GM21619 (cell line): ENCODE measurements around the gene FAM241B.

Experiments
- ATAC-seq: cut with Tn5 transposase; IDR thresholded peaks from one replicate; pipeline ENCODE4 v1.9.1; 2021; ENCODE audit not compliant: unreplicated experiment

Gene FAM241B

DNA sequence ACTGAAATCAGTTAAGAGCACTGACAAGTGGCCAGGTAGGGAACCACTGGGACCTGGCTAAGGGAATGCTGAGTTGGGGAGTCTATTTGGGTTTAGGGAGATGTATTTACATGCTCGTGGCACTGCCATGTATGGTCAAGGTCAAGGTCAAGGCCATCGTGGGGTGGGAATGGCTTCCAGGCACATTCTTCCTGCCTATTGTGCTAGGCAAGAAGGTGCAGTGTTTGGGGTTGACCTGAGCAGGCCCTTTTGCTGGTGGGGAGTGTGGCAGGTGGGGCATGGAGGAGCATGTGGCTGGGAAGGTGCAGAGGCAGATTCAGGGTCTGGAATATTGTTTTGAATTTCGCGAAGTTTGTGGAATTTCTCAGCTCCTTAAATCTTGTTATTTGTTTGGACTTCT is 17.8 kb downstream of the FAM241B start:
- ATAC-seq: no peak

DNA sequence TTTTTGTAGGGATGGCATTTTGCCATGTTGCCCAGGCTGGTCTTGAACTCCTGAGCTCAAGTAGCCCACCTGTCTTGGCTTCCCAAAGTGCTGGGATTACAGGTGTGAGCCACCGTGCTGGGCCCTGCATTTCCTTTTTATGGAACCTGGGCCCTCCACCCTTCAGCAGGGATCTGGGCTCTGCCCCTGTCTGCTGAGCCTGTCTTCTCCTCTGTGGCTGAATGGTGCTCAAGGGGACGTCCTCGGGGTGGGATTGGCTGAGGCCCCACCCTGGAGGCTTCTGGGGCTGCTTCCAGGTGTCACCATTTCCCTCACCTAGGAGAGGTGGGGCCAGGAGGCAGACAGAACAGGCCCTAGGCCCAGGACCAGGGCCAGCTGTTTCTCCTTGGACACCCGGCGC is 18.4 kb downstream of the FAM241B start:
- no peak for ATAC-seq

DNA sequence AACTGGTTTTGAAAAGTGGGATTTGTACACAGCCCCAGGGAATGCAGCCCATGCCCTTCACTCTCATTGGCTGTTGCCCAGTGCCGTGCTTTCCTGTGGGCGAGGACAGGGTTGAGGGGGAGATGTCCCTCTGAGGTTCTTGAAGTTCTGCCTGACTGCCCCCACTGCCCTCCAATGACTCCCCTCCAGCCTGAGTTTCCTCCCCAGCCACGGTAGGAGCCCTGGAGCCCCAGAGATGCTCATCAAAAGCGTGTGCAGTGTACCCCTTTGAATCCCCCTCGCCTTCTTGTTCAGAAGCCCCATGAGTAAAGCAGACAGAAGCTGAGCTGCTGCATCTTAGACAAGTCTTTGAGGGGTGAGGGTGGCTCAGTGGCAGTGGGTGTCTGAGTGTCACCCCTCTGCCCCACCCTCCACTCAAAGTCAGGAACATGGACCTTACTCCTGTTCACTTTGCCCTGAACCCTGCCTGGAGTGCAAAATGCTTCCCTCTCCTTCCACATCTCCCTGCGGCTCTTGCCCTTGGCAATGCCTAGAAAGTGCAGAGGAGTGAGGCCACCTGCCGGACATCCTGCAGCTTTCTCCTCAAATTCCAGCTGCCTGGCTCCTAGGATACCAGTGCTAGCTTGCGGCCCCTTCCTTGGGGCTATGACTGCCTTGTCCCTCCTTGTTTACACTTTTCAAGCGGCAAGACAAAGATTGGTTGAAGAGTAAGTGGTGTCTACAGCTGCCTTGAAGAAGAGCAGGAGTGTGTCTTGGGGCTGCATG is 19.9 kb downstream of the FAM241B start:
- no peak for ATAC-seq

DNA sequence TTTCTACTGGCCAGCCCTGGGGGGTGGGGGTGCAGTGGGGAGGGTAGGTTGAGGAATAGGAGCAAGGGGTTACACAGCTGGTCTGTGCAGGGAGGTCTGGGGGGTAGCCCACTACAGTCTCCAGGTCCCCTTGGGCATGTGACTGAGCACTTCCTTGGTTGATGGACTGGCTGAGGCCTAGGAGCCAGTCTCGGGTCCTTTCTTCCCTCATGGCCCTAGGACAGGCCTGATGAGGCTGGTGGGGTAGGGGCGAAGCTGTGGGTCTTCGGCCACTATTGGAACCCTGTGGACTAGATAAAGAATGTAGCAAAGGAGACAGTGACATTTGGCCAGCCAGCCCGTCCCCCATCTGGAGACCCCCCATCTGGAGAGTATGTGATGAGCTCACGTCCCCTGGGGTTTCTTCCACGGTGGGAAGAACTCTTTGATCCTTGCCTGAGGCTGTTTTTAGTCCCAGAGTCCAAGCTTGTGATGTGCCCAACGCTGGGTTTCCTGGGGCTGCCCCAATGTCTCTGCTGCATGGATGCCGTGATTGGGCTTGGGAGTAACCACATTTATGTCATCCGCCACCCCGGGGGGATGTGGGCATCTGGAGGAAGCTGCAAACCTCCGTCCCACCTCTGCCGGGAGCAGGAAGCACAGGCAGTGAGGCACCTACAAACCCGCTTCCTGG is 20.7 kb downstream of the FAM241B start:
- ATAC-seq: no peak

DNA sequence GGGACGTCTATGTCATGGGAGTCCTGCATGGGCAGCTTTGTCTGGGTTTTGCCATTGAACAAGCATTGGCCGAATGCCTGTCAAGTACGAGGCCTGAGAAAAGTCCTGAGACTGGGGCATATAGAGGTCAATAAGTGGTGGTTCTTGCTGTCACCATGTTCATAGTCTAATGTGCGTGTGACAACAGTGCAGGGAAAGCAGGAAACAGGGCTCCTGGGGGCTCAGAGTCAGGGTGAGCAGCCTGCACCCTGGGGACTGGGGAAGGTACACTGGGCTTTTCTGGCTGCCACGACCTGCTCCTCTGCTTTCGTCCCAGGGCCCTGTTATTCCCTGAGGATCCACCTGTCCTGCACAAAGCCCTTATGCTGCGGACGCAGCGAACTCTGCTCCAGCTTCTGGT is 21.3 kb downstream of the FAM241B start:
- no peak for ATAC-seq

DNA sequence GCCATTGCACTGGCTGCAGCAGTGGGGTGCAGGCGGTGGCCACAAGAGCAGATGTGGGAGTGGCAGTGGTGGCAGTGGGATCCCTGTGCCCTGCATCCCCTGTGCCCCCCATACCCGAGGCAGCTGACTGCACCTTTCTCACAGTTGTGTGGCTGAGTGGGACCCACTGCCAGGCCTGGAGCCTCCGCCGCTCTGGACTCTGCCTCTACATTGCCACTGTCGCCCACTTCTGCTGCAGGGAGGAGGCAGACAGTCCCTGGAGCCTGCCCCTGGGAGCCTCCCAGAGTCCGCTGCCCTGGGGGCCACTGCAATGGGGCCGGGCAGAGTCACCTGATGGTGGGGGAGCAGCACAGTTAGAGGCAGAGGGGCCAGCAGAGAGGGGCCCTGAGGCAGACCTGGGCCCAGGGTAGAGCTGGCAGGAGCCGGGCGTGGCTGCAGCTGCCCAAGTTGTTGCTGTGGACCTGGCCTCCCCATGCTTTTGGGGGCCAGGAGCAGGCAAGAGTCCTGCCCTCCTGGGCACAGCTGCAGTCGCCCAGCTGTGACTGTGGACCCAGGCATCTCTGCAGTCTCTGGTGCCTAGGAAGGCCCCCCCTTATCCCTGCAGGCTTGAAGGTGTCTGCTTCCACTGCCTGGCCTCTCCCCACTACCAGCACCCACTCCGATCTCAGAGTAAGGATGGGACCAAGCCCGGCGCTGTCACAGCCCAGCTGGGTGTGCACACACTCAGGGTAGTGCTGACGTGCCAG is 22.2 kb downstream of the FAM241B start:
- ATAC-seq: no peak

DNA sequence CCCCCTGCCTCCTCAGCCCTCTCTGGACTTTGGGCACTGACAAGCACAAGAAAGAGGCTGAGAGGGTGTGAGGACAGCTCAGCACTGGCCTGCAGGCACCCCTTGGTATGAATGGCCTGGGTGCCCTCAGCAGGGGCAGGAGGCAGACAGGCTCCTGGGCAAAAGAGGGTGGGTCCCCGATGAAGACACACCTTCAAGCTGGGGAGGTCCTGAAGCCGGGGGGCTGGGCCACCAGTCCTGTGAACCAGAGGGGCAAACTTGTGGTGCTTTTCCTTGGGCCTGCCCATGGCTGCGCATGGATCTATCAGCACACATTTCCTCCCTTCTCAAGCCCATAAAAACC is 22.8 kb downstream of the FAM241B start:
- no peak for ATAC-seq

DNA sequence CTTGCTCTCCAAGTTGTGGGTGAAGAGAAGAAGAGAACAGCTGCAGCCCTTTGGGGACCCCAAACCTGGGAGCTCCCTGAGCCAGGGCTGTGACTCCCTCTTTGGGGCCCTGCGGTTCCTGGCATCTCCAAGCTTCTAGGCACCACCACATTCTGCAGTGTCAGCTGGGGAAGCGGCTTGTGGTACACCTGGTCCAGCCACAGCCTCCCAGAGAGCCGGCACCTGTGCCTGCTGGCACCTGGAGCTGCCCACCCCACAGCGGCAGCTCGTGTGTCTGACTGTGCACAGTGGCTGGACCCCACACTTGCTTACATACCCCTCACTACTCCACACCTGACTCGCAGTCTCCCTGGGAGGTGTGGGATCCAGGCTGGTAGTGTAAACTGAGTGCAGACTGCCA is 23.5 kb downstream of the FAM241B start:
- ATAC-seq: no peak

DNA sequence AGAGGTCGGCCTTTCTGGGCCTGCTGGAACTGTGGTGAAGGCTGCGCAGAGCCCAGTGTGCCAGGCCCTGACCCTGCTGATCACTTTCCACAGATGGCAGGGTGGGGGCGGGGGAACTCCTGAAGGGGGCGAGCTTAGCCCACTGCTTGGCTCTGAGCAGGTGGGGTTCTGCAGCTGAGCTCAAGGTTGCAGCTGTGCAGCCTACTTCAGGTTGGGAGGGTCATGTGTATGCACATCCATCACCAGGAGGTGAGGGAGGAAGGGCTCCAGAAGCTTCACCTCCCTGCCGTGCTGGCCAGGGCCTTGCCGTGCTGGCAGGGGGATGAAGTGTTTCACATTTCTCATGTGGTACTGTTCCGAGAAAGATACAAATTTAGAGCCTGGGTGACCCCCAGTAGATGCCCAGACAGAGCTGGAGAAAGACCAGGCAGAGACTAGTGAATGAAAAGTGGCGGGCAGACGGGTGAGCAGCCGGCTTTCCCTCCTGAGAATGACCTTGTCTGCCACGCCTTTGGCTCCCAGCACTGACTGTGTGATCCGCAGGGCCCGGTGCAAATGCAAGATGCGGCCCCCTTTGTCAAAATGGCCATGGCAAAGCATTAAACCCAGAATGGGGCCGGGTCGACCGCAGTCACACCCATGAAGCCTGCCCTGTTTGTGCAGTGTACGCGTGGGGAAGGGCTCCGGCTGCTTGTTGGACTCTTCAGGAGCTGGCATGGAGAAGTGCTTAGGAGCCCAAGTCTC is 25.2 kb downstream of the FAM241B start:
- no peak for ATAC-seq

DNA sequence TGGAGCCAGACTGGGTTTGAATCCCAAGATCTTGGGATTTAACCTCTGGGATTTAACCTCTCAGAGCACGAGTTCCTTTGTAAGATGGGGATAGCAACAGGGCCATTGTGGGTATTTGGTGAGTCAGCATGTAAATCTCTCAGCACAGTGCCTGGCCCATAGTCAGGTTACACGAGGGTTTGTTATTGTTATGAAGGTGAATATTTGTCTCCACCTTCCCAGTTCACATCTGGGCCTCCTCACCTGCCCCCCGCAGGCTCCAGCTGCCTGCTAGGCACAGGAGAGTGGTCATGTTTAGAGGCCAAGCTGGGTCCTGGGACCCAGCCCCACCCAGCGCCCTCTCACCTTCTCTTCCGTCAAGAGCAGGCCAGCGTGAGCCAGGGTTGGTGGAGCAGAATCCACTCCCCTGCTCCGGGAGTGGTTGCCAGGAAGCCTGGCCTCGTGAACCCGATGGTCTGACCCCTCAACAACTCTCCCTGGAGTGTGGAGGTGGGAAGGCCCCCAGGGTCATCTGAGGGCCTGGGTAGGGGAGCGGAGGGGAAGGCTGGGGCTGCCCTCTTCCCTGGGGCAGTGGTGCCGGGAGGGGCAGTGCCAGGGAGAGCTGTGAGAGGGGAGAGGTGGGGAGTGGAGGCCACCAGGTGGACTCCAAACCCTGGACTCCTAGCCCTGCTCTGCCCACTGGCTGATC is 26.0 kb downstream of the FAM241B start:
- no peak for ATAC-seq

DNA sequence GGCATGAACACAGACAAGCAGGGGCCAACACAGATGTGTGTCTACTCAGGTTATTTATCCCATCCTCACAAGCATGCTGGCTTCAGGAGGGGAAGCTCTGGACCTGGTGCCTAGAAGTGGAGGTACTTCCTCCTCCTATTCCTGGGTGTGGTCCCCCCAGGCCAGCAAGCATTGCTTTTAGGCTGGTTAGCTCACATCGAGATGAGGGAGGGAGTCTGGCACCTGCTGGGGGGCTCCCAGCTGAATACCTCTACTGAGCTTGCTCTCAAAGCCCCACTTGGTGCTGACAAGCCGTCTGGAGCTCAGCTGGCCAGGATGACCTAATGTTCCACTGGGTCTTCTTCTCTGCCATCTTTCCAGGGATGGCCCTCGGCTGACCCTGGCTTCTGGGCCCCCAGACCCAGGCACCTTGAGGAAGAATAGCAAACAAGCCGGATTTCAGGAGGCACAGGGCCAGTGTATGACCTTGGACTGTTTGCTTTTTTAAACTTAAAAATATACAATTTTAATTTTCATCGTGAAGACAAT is 26.8 kb downstream of the FAM241B start:
- no peak for ATAC-seq

DNA sequence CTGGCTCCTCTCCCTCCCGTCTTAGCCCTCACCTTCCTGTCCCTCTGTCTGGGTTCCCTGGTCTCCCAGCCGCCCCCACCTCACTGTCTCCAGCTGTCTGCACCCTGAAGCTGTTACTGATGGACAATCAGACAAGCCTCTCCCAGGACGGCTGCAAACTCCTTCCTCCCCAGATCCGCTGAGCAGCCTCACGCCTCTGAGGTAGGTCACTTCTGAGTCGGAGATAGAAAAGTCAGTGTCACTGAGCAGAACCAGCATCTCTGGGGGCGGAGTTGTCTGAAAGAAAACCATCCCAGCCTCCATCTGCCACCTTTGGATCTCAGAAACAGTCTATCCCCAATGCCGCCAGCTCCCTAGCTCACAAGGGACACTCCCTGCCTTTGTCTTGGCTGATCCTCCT is 27.4 kb downstream of the FAM241B start:
- ATAC-seq: no peak

DNA sequence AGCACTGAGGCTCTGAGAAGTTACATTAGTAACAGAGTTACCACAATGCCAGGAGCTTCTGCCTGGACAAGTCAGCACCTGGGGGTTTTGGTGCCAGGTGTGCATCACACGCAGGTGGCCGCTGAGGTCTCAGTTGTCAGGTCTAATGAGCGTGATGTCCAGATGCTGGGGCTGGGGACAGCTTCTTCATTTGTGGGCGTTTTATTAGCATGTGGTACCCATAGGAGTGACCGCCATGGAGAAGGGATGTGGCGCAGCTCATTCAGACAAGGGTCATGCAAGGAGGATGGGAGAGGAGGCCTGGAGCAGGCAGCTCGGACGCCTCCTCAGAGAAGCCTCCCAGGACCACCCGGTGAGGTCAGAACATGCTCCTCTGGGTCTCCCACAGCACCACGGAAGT is 27.8 kb downstream of the FAM241B start:
- no peak for ATAC-seq

DNA sequence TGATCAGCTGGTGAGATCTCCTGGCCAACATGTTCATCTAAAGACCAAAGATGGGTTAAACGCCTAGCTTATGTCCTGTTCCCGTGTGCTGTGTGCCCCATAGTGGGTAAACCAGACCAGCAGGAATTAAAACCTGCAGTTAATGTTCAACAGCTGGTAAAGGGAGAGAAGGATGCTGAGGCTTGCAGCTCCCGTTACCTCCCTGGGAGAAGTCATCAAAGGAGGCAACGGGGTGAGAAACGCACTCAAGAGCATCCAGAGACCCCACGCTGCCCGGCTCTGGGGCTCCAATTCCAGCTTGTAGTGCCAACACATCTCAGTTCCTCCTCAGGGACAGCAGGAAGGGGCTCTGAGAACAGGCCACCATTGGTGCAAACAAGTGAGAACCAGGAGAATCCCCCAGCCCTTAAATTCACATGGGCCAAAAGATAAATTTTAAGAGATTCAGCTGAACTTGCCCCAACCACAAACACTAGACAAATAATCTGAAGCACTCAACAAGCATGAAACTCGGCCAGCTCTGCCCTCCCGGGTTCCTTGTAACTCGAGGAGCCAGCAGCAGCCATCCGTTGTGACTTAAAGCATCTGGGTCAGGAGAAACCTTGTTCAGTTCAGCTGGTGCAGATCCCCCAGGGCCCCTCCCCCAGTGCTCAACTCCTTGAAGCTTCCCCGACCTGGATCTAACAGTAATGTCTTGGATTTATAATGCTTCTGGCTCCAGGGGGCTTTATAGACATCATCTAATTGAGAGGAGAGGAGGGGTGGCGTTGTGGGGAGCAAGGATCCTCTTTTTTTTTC is 29.4 kb downstream of the FAM241B start:
- no peak for ATAC-seq

DNA sequence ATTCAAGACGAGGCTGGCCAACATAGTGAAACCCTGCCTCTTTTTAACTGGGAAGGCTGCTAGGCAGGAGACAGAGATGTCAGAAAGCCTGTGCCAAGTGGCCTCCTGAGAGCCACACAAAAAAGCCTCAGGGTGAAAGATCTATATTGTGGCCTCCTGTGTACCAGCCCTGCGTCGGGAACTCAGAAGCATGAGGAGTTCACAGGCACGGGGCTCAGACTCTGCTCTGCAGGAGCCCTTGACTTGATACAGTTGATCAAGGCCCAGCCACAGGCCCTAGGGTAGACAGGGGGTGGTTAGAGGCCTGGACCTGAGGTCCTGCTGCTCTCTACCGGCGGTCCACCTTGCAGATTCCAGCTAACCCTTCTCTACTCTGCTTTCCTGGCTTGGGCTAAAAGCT is 30.2 kb downstream of the FAM241B start:
- no peak for ATAC-seq

DNA sequence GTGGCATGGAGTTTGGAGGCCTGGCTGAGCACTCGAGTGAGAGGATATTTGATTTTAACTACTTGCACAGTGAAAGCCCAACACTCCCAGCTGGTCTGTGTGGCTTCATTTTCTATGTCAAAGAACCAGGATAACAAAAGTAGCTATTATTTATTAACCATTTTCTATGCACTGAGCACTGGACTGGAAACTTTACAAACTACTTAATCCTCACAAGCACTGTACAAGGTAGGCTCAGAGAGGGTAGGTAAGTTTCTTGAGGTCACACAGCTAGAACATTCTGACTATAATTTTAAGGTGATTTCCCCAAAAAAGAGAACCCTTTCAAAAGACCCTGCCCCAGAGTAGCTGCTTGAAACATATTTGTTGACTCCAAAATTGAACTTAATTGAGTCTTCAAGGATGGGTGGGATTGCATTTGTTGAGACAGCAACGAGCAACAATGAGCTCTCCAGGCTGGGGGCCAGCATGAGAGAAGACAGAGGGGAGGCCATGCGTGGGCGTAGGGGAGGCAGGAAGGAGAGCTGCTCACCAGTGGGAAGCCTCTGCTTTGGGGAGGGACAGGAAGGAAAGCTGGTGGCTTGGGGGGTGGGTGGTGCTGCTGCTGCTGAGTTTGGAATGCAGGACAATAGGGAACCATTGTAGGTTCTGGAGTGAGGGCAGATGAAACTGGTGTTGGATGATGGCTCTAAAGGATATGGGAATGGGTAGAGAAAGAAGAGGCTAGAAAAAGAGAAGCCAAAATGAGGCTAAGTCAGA is 31.5 kb downstream of the FAM241B start:
- ATAC-seq: no peak

DNA sequence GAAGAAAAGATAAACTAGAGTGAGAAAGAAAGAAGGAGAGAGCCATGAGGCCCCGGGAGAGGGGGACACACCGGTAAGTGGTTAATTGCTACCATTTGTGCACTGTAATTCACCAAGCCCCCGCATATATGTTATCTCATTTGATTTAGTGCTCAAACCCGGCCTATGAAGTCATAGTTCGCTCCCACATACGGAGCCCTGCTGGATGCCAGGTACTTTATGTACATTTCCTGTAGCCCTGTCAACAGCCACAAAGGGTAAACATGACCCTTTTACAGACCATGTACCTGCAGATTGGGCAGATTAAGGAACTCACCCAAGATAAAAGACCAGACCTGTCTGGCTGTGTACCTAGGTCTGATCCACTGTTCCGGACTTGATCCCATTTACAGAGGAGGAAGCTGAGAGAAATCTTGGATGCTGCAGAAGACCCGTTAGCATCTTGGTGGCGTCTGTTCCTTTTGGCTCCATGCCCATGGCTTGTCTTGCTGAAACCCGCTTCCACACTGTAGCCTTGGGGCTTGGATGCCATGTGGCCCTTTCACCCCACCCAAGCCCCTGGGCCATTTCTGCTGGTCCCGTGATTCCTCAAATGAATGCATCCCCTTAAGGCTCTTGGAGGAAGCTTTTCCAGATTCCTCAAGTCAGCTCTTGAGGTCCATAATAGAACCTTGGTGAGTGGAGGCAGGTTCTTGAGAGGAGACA is 32.3 kb downstream of the FAM241B start:
- ATAC-seq: no peak

DNA sequence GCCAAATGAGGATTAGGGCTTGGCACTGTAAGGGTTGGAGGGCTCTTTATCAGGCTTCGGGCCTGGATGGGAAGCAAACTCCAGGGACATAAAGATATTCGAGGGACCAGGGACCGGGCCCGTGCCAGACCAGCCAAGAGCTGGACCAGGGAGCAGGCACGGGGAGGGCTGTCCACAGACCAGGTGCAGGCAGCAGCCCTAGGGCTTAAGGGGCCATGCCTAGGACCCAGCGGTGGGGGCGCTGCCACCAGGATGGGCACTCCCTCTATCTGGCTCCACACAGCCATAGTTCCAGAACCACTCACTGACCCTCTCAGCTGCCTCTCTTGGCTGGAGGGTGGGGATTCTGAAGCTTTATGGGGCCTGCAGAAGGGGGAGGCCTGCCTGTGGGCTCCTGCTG is 32.9 kb downstream of the FAM241B start:
- no peak for ATAC-seq
